Measurements from ENCODE around the gene ERRFI1. TPM values are rescaled to one million over a fixed set of nuclear protein-coding genes. Genes with fewer than 3 reads are reported as not detected.
A peak's percentile ranks its signal among the peaks of the same experiment; 100 is the strongest.

ERRFI1 gene
- total RNA-seq, 1 donor from 2014 or later, result 44.8 TPM

DNA sequence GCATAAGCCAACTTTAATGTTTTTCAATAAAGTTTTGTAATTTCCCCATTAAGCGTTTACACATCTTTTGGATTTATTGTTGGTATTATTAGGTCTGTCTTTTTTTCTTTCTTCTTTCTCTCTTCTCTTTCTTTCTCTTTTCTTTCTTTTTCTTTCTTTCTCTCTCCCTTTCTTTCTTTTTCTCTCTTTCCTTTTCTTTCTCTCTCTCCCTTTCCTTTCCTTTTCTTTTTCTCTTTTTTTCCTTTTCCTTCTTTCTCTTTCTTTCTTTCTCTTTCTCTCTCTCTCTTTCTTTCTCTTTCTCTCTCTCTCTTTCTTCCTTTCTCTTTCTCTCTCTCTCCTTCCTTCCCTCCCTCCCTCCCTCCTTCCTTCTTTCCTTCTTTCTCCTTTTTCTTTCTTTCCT, 31.3 kb downstream of the ERRFI1 start:
- Histone ChIP-seq H4K20me1 (ENCODE audit: low read depth) (no peaks in the 10 kb centered on the region), H3K27me3 (no peaks in the 10 kb centered on the region), H3K4me2 (no peak overlapping the region), H3K4me1 (no peaks in the 10 kb centered on the region), H3K4me3 (no peak overlapping the region), H3F3A (ENCODE audit: low read depth) (no peaks in the 10 kb centered on the region), H3K79me2 (ENCODE audit: low read depth) (no peaks in the 10 kb centered on the region), H3K9me3 (ENCODE audit: low read depth) (no peaks in the 10 kb centered on the region), H2AFZ (replicated peaks) (no peak overlapping the region), H3K27ac (no peak overlapping the region), H3K36me3 (no peaks in the 10 kb centered on the region), H3K9ac (no peak overlapping the region)
- H3K27ac Mint-ChIP-seq, result no peak overlapping the region
- no peak for TF ChIP-seq EZH2phosphoT487 (IDR thresholded peaks at IDR 0.05)
- no peak for TF ChIP-seq CTCF (IDR thresholded peaks at IDR 0.05)
- no peak for TF ChIP-seq EZH2 (IDR thresholded peaks at IDR 0.05)
- peaks cover 3% of the 10 kb centered on the region for H3K4me1 Mint-ChIP-seq
- H3K27me3 Mint-ChIP-seq (ENCODE audit: insufficient read depth, low read depth), result peaks cover 2% of the 10 kb centered on the region
- H3K4me3 Mint-ChIP-seq, result no peak overlapping the region
- peaks cover 17% of the 10 kb centered on the region for H3K36me3 Mint-ChIP-seq
- peaks cover 2% of the 10 kb centered on the region for H3K9me3 Mint-ChIP-seq
- DNase-seq (ENCODE audit: low spot score), result no peak

GRCh38 chr1:7993593-7994479, 32.3 kb downstream of the ERRFI1 start:
- no peak overlapping the region for H2AFZ ChIP-seq (replicated peaks)
- H4K20me1 ChIP-seq (ENCODE audit: low read depth), result no peaks in the 10 kb centered on the region
- H3K27ac ChIP-seq, result no peak overlapping the region
- H3F3A ChIP-seq (ENCODE audit: low read depth), result no peaks in the 10 kb centered on the region
- H3K27me3 Mint-ChIP-seq (ENCODE audit: insufficient read depth, low read depth), result peaks cover 2% of the 10 kb centered on the region
- no peak overlapping the region for H3K4me3 Mint-ChIP-seq
- no peak for DNase-seq (ENCODE audit: low spot score)
- H3K4me3 ChIP-seq, result no peak overlapping the region
- peak overlapping the region; percentile 39 for H3K27ac Mint-ChIP-seq
- H3K79me2 ChIP-seq (ENCODE audit: low read depth), result no peaks in the 10 kb centered on the region
- no peaks in the 10 kb centered on the region for H3K27me3 ChIP-seq
- H3K9ac ChIP-seq, result no peak overlapping the region
- no peak overlapping the region for H3K4me2 ChIP-seq
- H3K9me3 ChIP-seq (ENCODE audit: low read depth), result no peaks in the 10 kb centered on the region
- H3K4me1 ChIP-seq, result no peaks in the 10 kb centered on the region
- H3K36me3 Mint-ChIP-seq, result peaks cover 19% of the 10 kb centered on the region
- no peaks in the 10 kb centered on the region for H3K36me3 ChIP-seq
- TF ChIP-seq EZH2phosphoT487 (IDR thresholded peaks at IDR 0.05), result no peak
- TF ChIP-seq EZH2 (IDR thresholded peaks at IDR 0.05), result no peak
- no peak for TF ChIP-seq CTCF (IDR thresholded peaks at IDR 0.05)
- peaks cover 2% of the 10 kb centered on the region for H3K9me3 Mint-ChIP-seq
- H3K4me1 Mint-ChIP-seq, result peaks cover 3% of the 10 kb centered on the region

- no peak overlapping the region for H3K27ac Mint-ChIP-seq
Measured at GRCh38 chr1:7992885-7993284, 33.2 kb downstream of the ERRFI1 start.

More at GRCh38 chr1:7992885-7993284, 33.2 kb downstream of the ERRFI1 start:
- no peak overlapping the region for H3K27ac ChIP-seq
- no peak overlapping the region for H2AFZ ChIP-seq (replicated peaks)
- H3K4me3 ChIP-seq, result no peak overlapping the region
- no peaks in the 10 kb centered on the region for H3K9me3 ChIP-seq (ENCODE audit: low read depth)
- no peaks in the 10 kb centered on the region for H3K36me3 ChIP-seq
- H3K9me3 Mint-ChIP-seq, result peaks cover 2% of the 10 kb centered on the region
- H3K4me1 ChIP-seq, result no peaks in the 10 kb centered on the region
- no peak overlapping the region for H3K4me2 ChIP-seq
- H3K79me2 ChIP-seq (ENCODE audit: low read depth), result no peaks in the 10 kb centered on the region
- peaks cover 17% of the 10 kb centered on the region for H3K36me3 Mint-ChIP-seq
- peaks cover 4% of the 10 kb centered on the region for H3K27me3 Mint-ChIP-seq (ENCODE audit: insufficient read depth, low read depth)
- DNase-seq (ENCODE audit: low spot score), result no peak
- H3K9ac ChIP-seq, result no peak overlapping the region
- no peaks in the 10 kb centered on the region for H3F3A ChIP-seq (ENCODE audit: low read depth)
- no peaks in the 10 kb centered on the region for H3K27me3 ChIP-seq
- no peaks in the 10 kb centered on the region for H4K20me1 ChIP-seq (ENCODE audit: low read depth)
- H3K4me3 Mint-ChIP-seq, result no peak overlapping the region
- no peak for TF ChIP-seq EZH2phosphoT487 (IDR thresholded peaks at IDR 0.05)
- no peak for TF ChIP-seq CTCF (IDR thresholded peaks at IDR 0.05)
- no peak for TF ChIP-seq EZH2 (IDR thresholded peaks at IDR 0.05)
- peaks cover 3% of the 10 kb centered on the region for H3K4me1 Mint-ChIP-seq
